Activated CD4-positive, CD25-positive, alpha-beta regulatory T cell (primary cell): Measurements from ENCODE around the gene FARP1.

Source experiments
- DNase-seq, 4 experiments: peaks; one replicate each; lab custom pipeline; 2025; lab: John Stamatoyannopoulos, UW

Gene FARP1

GRCh38 chr13:98141091-98141490 is 1.8 kb upstream of the FARP1 start:
- no peak for DNase-seq

DNA sequence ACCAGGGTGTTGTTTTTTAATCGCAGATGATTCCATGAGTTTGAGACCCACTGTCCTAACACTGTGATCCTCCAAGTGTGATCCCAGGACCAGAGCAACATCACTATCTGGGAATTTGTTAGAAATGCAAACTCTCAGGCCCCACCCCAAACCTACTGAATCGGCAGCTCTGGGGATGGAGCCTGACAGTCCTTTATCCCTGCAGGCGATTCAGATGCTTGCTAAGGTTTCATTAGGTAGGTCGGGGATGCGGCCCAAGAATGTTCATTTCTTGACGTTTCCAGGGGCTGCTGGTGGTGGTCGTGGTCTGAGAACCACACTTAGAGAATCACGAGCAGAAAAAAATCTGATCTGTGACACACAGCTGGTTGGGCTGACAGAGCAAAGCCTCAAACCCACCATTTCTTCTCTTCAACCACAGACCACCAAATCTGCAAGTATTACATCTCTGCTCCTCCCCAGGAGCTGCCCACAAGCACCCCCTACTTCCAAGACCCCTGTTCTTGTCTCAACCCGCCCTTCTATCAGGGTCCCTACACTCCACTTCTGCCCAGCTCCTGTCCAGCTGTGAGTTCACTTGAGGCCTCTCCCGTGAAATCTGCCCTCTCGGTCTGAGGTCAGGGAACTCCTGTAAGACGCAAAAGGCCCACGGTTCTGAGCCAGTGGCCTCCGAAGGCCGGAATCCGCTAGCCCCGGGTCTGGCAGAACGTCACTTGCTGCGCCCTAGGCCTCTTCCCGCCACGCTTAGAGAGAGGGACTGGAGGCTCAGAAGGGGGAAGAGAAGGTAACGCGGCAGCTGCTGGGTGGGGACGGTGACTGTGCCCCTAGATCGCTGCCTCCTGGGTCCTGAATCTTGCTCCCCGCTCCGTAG is 1.1 kb upstream of the FARP1 start:
- no peak for DNase-seq

DNA sequence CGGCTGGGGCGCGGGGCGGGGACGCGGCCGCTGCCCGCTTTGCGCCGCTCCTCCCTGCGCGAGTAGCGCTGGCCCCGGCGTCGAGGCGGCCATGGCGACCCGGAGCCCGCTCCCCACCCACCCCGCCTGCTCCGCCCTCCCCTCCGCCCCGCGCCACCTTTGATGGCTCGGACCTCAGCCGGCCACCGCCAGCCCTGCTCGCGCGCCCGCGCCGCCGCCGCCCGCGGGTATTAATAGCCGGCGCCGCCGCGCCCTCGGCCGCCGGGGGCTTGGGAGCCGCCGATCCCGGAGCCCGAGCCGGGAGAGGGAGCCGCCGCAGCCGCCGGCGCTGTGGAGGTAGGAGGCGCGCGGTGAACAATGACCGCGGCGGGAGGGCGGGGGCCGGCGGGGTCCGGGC is 261 bp downstream of the FARP1 start:
- no peak for DNase-seq

DNA sequence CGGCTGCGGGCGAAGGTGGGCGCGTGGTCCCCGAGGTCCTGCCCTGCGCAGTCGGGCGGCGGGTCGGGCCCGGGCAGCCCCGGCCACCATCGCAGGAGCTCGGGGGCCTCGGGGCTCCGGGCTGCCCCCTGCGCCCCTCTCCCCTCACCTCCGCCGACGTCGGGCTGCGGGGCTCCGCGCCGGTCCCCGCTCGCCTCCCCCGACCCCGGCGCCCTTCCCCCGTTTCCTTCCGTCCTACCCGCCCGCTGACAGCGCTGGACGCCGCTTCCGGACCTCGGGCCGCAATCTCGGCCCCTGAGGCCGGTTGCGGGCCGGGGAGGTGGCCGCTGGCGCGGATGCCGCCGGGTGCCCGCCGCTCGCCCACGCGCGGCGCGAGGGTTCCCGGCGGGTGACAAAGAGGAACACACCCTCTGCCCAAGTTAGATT is 720 bp downstream of the FARP1 start:
- DNase-seq = no peak

DNA sequence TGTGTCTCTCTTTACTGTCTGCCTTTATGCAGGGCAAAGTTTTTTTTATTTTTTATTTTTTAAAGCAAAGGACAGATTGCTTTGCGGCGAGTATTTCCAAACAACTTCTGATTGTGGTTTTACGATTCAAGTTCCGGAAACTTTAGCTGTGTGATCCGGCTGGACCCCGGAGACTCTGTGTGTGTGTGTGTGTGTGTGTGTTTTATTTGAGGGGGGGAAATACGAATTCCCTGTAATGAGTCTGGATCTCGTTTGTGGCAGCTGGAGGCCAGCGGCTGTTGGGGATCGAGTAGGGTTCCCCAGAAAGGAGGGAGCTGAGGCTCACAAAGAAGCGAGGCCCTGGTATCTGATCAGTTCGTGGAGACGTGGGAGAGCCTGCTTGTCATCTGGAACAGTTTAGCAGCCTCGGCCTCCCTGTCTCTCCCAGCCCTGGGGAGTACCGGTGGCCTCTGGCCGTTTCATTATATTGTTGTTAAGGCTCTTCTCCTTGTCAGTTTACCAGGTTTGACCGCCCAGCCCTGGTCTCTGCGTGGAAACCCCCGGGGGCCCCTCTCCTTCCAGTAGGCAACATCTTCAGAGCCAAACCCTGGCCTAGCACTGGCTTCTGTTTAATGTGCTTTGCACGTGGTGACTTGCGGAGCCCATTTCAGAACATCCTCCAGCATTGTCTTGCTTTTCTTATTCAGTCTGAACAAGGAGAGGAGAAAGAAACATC is 1.3 kb downstream of the FARP1 start:
- DNase-seq = no peak

DNA sequence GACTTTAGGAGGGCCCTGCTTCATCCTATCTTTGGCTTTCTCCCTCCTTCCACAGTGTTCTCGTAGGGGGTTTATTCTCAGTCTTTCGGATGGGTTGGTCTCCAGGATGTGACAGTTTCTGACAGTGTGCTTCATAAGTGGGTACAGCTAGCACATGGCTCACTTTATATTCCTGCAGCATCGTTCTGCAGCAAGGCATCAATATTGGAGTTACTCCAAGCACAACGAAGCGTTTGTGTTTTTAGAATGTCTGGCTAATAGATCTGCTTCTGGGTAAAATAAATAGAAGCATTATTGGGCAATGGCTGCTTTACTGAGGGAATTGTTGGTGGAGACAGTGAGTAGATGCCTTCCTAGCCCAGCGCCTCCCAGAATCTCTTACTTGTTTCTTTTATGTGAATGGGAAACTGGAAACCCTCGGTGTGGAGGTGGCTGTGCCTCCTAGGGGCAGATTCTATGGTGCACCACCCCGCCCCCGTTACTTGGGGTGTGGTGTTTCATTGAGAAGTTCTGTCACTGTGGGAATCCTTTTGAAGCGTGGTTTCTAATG is 2.0 kb downstream of the FARP1 start:
- no peak for DNase-seq

GRCh38 chr13:98147521-98147920 is 4.6 kb downstream of the FARP1 start:
- DNase-seq = no peak

DNA sequence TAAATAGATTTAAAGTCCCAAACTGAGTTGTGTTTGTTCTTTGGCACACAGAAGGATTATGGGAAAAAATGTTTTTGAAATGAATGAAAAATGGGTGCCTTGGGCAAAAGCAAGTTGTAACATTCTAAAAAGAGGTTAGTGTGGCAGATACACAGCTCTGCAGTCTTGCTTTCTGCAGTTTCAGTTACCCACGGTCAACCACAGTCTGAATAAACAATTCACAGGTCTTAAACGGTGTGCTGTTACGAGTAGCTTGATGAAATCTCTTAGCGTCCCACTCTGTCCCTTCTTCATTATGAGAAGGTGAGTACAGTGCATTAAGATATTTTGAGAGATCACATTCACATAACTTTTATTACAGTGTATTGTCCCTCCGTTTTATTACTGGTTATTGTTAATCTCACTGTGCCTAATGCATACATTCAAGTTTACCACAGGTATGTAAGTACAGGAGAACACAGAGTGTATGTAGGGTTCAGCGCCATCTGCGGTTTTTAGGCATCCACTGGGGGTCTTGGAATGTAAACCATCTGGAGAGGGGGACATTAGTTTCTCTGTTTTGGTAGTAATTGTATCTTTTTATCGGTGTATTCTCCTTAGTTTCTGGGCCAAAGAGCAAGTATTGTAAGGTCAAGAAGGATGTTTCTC is 8.1 kb downstream of the FARP1 start:
- no peak for DNase-seq

GRCh38 chr13:98155475-98156109 is 12.7 kb downstream of the FARP1 start:
- DNase-seq = no peak

DNA sequence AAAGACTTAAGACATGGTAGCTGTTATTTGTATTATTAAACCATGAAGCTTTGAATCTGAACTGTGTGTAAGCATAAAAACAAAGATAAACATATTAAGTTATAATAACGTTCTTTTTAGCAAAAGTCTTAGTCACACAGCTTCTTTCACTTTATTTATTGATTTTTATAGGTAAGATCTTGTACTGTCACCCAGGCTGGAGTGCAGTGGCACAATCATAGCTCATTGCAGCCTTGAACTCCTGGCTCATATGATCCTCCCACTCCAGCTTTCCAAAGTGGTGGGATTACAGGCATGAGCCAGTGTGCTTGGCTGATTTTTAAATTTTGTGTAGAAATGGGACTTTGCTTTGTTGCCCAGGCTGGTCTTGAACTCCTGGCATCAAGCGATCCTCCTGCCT is 13.4 kb downstream of the FARP1 start:
- DNase-seq = no peak

- no peak for DNase-seq
Observed at GRCh38 chr13:98157188-98157587, 14.3 kb downstream of the FARP1 start.

DNA sequence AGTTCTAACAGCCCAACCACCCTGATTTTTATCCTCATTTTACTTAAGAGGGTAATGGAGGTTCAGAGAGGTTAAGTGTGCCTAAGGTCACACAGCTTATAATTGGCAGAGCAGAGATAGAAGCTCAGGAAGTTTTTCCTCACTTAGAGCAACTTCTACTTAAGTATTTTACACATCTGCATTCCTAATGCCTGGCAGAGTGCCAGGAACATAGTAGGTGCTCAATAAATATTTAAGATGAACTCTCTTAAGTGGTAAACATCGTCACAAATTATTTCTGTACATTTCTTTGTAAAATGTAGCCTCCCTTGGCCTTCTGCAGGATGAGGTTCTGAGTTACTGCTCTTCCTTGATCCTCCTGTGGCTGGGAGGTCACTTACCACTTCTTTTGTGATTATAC is 14.7 kb downstream of the FARP1 start:
- DNase-seq = no peak

DNA sequence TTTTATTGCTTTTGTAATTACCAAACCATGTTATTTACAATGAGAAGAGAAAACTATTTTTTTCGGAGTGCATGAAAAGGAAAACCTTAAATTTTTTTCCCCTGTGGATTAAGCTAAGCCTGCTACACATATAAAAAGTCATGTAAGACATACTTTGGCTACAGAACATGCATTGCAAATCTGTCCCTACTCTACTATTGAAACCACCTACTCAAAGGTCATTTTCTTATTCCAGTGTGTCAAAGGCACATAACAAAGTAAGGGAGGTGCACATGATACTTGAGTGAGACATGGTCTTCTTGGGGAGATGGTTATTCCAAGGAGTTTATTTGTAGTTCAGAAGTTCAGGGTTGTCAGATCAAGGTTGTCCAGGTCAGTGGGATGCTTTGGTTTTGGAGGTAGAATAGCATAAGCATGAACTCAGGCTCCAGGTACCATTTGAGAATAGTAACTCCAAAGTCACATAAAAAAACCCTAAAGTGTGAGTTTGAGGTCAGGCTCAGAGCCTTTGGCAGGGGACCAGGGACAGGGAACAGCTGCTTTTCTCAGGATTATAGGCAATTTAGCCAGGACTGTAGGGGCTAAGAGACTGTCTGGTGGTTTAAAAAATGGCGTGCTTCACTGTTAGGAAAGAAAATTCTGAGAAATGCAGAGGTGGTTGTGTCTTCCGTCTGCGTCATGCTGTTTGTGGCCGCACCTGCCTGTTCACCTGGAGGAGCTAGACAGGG is 15.4 kb downstream of the FARP1 start:
- no peak for DNase-seq

GRCh38 chr13:98162935-98163334 is 20.0 kb downstream of the FARP1 start:
- no peak for DNase-seq

DNA sequence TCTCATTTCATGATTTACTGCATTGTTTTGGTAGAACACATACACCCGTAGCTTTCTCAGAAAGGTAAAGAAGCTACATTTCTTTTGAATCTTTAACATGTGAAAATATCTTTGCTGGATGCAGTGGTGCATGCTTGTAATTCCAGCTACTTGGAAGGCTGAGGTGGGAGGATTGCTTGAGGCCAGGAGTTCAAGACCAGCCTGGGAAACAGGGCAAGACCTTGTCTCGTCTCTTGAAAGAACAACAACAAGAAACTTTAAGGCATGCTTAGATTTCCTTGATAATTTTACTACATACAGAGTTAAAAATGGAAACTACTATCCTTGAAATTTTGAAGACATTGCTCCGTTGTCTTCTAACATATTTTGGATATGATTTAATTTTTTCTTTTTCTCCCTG is 26.4 kb downstream of the FARP1 start:
- no peak for DNase-seq

DNA sequence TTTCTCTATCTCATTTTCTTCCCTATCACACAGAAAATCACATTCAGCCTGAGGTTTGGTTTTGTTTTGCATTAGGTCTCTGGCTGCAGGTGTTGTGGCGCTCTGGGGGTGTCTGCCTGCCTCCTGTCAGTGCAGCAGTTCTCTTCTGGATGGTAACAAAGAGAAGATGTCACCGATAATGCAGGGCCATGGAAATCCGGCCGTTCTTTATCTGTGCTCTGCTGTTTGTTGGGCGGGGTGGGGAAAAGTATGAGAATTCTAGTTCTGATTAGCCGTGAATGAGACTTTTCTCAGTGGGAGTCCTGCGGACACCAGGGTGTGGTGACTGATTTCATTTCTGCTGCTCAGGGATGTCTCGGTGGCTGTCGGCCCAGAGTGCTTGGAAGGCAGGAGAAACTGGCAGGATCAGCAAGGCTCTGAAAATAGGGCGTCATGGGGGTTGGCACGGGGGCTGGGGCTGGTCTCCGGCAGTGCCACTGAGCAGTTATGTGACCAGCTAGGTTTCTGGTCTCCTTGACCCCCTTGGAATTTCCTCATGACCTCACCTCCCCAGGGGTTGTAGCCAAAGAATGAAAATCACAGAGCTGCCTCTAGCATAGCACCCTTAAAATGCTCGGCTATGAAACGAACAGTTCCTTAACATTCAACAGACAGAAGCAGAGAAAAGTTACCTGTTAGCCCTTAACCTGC is 29.2 kb downstream of the FARP1 start:
- DNase-seq = no peak

DNA sequence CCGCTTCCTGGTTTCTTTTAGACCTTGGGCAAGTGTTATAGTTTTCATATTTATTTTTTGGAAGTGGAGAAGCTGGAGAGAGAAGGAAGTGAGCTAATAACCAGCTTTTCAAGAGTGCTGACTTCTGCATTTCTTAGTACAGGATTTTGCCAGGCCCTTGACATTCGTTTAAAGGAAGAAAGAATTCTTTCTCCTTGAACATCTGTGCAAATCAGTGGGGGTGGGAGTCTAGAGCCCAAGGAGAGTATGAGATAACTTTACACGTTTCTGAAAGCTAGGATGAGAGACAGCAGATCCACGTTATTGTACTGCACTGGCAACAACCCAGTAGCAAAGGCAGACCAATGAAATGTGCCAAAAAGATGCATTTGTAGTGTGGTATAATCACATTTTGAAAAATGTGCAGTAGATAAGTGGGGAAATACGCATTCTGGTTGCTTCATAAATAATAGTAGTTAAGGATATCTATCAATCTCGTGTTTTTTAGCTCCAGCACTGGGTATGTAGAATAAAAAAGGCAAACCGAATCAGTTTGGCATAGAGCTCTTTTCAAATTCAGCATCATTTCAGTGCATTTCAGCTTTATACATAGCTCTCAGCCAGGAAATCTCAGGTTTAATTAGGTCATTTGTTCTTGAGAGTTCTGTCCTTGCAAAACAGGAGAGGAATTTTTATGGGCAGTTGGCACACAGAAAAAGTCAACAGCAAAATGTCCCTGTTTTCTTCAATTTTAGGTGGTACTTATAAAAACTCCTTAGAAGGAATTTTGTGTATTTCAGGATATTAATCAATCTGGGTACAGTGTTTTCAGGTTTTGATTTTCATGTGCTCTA is 29.9 kb downstream of the FARP1 start:
- DNase-seq = no peak

DNA sequence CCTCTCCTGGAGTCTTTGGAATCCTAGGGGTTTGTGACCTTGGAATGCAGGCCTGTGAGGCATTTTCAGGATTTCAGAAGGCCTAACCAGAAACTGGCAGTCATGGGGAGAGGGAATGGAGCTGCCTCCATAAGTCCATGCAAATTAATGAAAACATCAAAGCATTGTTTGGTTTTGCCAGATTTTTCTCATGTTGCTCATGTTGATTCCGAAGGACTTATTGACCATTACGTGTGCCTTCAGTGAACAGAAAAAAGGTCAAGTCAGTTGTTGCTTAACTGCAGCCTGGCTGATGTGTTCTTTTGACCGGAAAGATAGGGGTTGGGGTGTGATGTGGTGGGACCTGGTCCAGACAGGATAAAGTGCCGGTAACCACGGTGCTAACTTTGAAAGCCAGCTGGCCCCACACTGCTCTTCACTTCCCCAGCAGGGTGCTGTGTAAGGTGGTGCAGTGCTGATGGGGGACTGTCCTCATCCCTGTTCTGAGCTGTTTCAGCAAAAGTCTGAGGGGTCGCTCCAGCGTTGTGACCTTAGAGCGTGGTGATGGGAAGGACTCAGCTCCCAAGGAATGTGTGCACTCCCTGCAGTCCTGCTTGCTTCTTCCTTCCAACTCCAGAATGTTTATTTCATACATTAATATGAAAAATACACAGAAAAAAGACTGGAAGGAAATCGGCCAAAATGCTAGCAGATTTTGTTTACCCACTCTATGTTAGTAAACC is 30.7 kb downstream of the FARP1 start:
- DNase-seq = no peak

GRCh38 chr13:98174307-98174706 is 31.4 kb downstream of the FARP1 start:
- DNase-seq = no peak
